ENCODE measurements around the gene DDX54.

The DDX54 gene

DNA sequence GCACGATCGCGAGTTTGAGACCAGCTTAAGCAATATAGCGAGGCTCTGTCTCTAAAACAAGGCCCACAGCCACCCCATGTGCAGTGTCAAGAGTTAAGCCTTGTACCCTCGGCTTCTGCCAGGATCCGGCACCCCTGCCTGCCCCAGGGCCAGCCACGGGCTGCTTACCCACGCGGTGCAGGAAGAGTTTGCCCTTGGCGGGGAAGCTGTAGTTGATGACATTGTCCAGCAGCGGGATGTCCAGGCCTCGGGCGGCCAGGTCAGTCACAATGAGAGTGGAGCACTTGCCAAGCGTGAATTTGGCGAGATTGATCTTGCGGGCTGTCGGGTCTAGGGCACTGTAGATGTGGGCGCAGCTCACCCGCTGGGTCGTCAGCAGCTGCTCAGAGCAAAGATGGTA is 13.1 kb downstream of the DDX54 start:
- no peak for DNase-seq (ENCODE audit: low spot score)
- TF ChIP-seq, protein P1, sequence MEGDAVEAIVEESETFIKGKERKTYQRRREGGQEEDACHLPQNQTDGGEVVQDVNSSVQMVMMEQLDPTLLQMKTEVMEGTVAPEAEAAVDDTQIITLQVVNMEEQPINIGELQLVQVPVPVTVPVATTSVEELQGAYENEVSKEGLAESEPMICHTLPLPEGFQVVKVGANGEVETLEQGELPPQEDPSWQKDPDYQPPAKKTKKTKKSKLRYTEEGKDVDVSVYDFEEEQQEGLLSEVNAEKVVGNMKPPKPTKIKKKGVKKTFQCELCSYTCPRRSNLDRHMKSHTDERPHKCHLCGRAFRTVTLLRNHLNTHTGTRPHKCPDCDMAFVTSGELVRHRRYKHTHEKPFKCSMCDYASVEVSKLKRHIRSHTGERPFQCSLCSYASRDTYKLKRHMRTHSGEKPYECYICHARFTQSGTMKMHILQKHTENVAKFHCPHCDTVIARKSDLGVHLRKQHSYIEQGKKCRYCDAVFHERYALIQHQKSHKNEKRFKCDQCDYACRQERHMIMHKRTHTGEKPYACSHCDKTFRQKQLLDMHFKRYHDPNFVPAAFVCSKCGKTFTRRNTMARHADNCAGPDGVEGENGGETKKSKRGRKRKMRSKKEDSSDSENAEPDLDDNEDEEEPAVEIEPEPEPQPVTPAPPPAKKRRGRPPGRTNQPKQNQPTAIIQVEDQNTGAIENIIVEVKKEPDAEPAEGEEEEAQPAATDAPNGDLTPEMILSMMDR (IDR thresholded peaks at IDR 0.05; ENCODE audit: borderline replicate concordance, control extremely low read depth, extremely low read depth, insufficient read depth, missing control alignments): no peak
- in situ Hi-C loops (cut with MboI; ENCODE audit: low sequenced_read_pairs, unreplicated experiment): loop anchor here (10.0 kb wide), 1 partner anchor 117 kb away; the partner anchor contains the start of gene DTX1

- TF ChIP-seq, protein P1 (IDR thresholded peaks at IDR 0.05; ENCODE audit: borderline replicate concordance, control extremely low read depth, extremely low read depth, insufficient read depth, missing control alignments): no peak
- no peak for DNase-seq (ENCODE audit: low spot score)
- in situ Hi-C loops (cut with MboI; ENCODE audit: low sequenced_read_pairs, unreplicated experiment): loop anchor here (10.0 kb wide), 1 partner anchor 117 kb away; the partner anchor contains the start of gene DTX1
Measured at GRCh38 chr12:113171543-113171942, 13.7 kb downstream of the DDX54 start.

- TF ChIP-seq, protein P1 (IDR thresholded peaks at IDR 0.05; ENCODE audit: borderline replicate concordance, control extremely low read depth, extremely low read depth, insufficient read depth, missing control alignments): no peak
- DNase-seq (ENCODE audit: low spot score): no peak
- in situ Hi-C loops (cut with MboI; ENCODE audit: low sequenced_read_pairs, unreplicated experiment): loop anchor here (10.0 kb wide), 1 partner anchor 116 kb away; the partner anchor contains the start of gene DTX1
Measured at GRCh38 chr12:113170926-113171325, 14.4 kb downstream of the DDX54 start.

DNA sequence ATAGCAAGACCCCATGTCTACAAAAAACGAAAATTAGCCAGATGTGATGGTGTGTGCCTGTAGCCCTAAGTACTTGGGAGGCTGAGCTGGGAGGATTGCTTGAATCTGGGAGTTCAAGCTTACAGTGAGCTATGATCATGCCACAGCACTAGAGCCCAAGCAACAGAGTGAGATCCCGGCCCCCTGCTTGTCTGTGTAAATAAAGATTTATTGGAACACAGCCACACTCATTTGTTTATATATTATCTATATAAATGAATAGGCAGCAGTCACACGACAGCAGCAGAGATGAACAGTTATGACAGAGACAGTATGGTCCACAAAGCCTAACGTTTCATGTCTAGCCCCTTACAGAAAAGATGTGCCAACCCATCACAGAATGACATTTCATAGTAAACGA is 14.8 kb downstream of the DDX54 start:
- no peak for DNase-seq (ENCODE audit: low spot score)
- in situ Hi-C loops (cut with MboI; ENCODE audit: low sequenced_read_pairs, unreplicated experiment): loop anchor here (10.0 kb wide), 1 partner anchor 116 kb away; the partner anchor contains the start of gene DTX1
- TF ChIP-seq, protein P1 (IDR thresholded peaks at IDR 0.05; ENCODE audit: borderline replicate concordance, control extremely low read depth, extremely low read depth, insufficient read depth, missing control alignments): no peak

GRCh38 chr12:113169697-113170096 is 15.6 kb downstream of the DDX54 start:
- TF ChIP-seq, protein P1 (IDR thresholded peaks at IDR 0.05; ENCODE audit: borderline replicate concordance, control extremely low read depth, extremely low read depth, insufficient read depth, missing control alignments): no peak
- DNase-seq (ENCODE audit: low spot score): no peak
- in situ Hi-C loops (cut with MboI; ENCODE audit: low sequenced_read_pairs, unreplicated experiment): loop anchor here (10.0 kb wide), 1 partner anchor 115 kb away; the partner anchor contains the start of gene DTX1

DNA sequence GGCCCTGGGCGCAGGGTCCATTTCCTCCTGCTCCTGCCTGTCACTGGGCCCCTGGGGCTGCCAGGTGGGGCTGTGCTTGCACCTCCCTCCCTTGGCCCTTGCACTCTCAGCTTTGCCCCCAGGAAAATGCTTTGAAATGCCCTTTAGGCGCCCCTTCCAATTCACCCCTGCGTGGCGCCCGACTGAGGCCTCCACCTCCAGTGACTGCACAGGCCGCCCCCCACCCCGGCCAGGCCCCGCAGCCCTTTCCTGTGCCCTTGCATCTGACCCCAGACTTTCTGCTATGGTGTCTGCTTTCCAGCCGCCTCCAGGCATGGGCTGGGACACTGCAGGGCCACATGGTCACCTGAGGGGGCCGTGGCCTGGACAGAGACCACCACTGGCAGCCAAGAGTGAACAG is 17.4 kb downstream of the DDX54 start:
- in situ Hi-C loops (cut with MboI; ENCODE audit: low sequenced_read_pairs, unreplicated experiment): no loop called here
- TF ChIP-seq, protein P1 (IDR thresholded peaks at IDR 0.05; ENCODE audit: borderline replicate concordance, control extremely low read depth, extremely low read depth, insufficient read depth, missing control alignments): no peak
- no peak for DNase-seq (ENCODE audit: low spot score)
